ENCODE data around the gene DCAF11. TPM values are rescaled to one million over a fixed set of nuclear protein-coding genes. Genes with fewer than 3 reads are reported as not detected.

The DCAF11 gene
- total and polyA plus RNA-seq, 2 of the 13 experiments (the other 11 are each of a cell fraction or from before 2014, with no cell fraction given): 150 to 257 TPM

DNA sequence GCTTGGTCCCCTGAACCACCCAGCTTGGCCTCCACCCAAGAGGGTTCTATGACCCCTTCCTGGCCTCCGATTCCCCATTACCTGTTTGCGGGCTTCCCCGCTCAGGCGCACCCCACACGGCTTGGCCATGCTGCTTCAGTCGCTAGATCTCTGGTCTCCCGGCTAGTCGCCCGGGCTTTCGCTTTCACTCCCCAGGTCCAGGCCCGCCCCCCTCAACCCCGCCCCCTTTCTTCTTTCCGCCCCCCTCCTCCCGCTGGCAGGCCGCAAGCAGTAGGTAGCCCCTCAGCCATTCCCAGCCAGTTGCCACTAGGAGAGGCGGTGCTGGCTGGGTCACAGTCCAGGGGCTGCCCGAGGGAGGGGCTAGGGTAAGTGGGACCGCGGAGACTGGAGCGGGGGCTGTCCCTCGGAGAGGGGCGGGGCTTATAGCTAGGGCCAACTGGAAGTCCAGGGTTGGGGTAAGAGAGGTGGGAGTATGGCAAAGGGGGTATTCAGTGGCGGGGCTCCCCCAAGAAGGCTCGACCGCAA, 31.9 kb downstream of the DCAF11 start, which contains the start of gene PSME2 (continued):
- TF ChIP-seq ZNF333 (CRISPR knock-in tag; IDR thresholded peaks at IDR 0.05; ENCODE audit: borderline replicate concordance) (peak; percentile 80; the same call in 1 of the 2 replicates), ZNF615 (CRISPR knock-in tag; IDR thresholded peaks at IDR 0.05; ENCODE audit: borderline replicate concordance) (no peak), ATRX (CRISPR knock-in tag; IDR thresholded peaks at IDR 0.05; ENCODE audit: borderline replicate concordance) (no peak), ARID2 (CRISPR knock-in tag; IDR thresholded peaks at IDR 0.05; ENCODE audit: borderline replicate concordance) (no peak), CC2D1A (CRISPR knock-in tag; IDR thresholded peaks at IDR 0.05) (no peak), HDAC2 (CRISPR knock-in tag; IDR thresholded peaks at IDR 0.05) (peak; percentile 57), ZNF780A (CRISPR knock-in tag; IDR thresholded peaks at IDR 0.05) (no peak), ZNF501 (CRISPR knock-in tag; IDR thresholded peaks at IDR 0.05) (no peak), AGO2 (optimal IDR thresholded peaks at IDR 0.05; ENCODE audit: low read depth, low read length) (no peak), FIP1L1 (IDR thresholded peaks at IDR 0.05; ENCODE audit: borderline replicate concordance, insufficient read depth, low read depth, low read length) (no peak), ZNF563 (CRISPR knock-in tag; IDR thresholded peaks at IDR 0.05) (no peak), GLI4 (CRISPR knock-in tag; IDR thresholded peaks at IDR 0.05; ENCODE audit: borderline replicate concordance) (no peak), ZNF264 (CRISPR knock-in tag; IDR thresholded peaks at IDR 0.05) (peak; percentile 87), ZNF569 (CRISPR knock-in tag; IDR thresholded peaks at IDR 0.05; ENCODE audit: borderline replicate concordance) (no peak), ZNF878 (CRISPR knock-in tag; IDR thresholded peaks at IDR 0.05) (no peak), TGIF2 (CRISPR knock-in tag; IDR thresholded peaks at IDR 0.05) (no peak), ZNF10 (CRISPR knock-in tag; IDR thresholded peaks at IDR 0.05; ENCODE audit: borderline replicate concordance, low read depth) (no peak), PLRG1 (conservative IDR thresholded peaks at IDR 0.05) (no peak), MAFG (CRISPR knock-in tag; IDR thresholded peaks at IDR 0.05) (no peak), ZNF24 (IDR thresholded peaks at IDR 0.05) (no peak), DNMT1 (CRISPR knock-in tag; IDR thresholded peaks at IDR 0.05) (0 out of 2 replicates have a peak, but pooled peaks have one; percentile 81), YEATS4 (CRISPR knock-in tag; IDR thresholded peaks at IDR 0.05; ENCODE audit: borderline replicate concordance) (no peak; the same call in 1 of the 2 replicates), NR2F1 (CRISPR knock-in tag; IDR thresholded peaks at IDR 0.05) (no peak)
- TF ChIP-seq, protein P1, sequence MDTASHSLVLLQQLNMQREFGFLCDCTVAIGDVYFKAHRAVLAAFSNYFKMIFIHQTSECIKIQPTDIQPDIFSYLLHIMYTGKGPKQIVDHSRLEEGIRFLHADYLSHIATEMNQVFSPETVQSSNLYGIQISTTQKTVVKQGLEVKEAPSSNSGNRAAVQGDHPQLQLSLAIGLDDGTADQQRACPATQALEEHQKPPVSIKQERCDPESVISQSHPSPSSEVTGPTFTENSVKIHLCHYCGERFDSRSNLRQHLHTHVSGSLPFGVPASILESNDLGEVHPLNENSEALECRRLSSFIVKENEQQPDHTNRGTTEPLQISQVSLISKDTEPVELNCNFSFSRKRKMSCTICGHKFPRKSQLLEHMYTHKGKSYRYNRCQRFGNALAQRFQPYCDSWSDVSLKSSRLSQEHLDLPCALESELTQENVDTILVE (CRISPR knock-in tag; IDR thresholded peaks at IDR 0.05): peak; percentile 64; the same call in 1 of the 2 replicates
- TF ChIP-seq, protein P2, sequence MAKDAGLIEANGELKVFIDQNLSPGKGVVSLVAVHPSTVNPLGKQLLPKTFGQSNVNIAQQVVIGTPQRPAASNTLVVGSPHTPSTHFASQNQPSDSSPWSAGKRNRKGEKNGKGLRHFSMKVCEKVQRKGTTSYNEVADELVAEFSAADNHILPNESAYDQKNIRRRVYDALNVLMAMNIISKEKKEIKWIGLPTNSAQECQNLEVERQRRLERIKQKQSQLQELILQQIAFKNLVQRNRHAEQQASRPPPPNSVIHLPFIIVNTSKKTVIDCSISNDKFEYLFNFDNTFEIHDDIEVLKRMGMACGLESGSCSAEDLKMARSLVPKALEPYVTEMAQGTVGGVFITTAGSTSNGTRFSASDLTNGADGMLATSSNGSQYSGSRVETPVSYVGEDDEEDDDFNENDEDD (CRISPR knock-in tag; IDR thresholded peaks at IDR 0.05; ENCODE audit: borderline replicate concordance): peak; percentile 47; the same call in 1 of the 2 replicates
- TF ChIP-seq, protein P3, sequence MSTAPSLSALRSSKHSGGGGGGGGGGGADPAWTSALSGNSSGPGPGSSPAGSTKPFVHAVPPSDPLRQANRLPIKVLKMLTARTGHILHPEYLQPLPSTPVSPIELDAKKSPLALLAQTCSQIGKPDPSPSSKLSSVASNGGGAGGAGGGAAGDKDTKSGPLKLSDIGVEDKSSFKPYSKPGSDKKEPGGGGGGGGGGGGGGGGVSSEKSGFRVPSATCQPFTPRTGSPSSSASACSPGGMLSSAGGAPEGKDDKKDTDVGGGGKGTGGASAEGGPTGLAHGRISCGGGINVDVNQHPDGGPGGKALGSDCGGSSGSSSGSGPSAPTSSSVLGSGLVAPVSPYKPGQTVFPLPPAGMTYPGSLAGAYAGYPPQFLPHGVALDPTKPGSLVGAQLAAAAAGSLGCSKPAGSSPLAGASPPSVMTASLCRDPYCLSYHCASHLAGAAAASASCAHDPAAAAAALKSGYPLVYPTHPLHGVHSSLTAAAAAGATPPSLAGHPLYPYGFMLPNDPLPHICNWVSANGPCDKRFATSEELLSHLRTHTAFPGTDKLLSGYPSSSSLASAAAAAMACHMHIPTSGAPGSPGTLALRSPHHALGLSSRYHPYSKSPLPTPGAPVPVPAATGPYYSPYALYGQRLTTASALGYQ (CRISPR knock-in tag; IDR thresholded peaks at IDR 0.05): no peak
- TF ChIP-seq, protein P4, sequence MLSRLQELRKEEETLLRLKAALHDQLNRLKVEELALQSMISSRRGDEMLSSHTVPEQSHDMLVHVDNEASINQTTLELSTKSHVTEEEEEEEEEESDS (CRISPR knock-in tag; IDR thresholded peaks at IDR 0.05; ENCODE audit: borderline replicate concordance): peak; percentile 76; the same call in 1 of the 2 replicates
